Activated CD8-positive, alpha-beta memory T cell treated with anti-CD3 and anti-CD28 coated beads, Interleukin-2, amount 10 ng/mL, durations not matched to agents 7 days and 5 days (primary cell): ENCODE data around the gene ZFAND5. TPM values are rescaled to one million over a fixed set of nuclear protein-coding genes. Genes with fewer than 3 reads are reported as not detected.

Source experiments
- ATAC-seq: fragments of 150-1000 bp; cut with Tn5 transposase; one replicate; pipeline ENCODE4 v1.10.0; 2021; ENCODE audit warnings: moderate library complexity
- CTCF ChIA-PET: fragments of 350-600 bp; sonication (Branson Sonifier 250); formaldehyde crosslinking; loops from one replicate; lab custom pipeline; 2021; ENCODE audit warnings: antibody characterized with exemption; lab: Charles Lee
- DNase-seq: peaks from one replicate; pipeline ENCODE4 v3.0.0-alpha.2; 2020
- H3K27ac Mint-ChIP-seq: one replicate; pipeline ENCODE4 v1.8.0; 2021; ENCODE audit warnings: mild to moderate bottlenecking, mixed read lengths
- H3K27me3 Mint-ChIP-seq: one replicate; pipeline ENCODE4 v1.8.0; 2021; ENCODE audit warnings: mixed read lengths
- H3K36me3 Mint-ChIP-seq: one replicate; pipeline ENCODE4 v1.8.0; 2021; ENCODE audit warnings: mild to moderate bottlenecking, mixed read lengths
- H3K4me1 Mint-ChIP-seq: one replicate; pipeline ENCODE4 v1.8.0; 2021; ENCODE audit warnings: mixed read lengths
- H3K4me3 Mint-ChIP-seq: one replicate; pipeline ENCODE4 v1.8.0; 2021; ENCODE audit warnings: mild to moderate bottlenecking, moderate library complexity, mixed read lengths
- H3K9me3 Mint-ChIP-seq: one replicate; pipeline ENCODE4 v1.8.0; 2022; ENCODE audit warnings: low read depth, mixed read lengths
- total RNA-seq, 2 experiments: library from RNA; stranded (reverse); gene quantifications; one replicate each; pipeline ENCODE4 v1.2.3, GENCODE V29; 2021

ZFAND5 gene
- total RNA-seq, 2 experiments from 2014 or later, result 71.7 to 112 TPM

DNA sequence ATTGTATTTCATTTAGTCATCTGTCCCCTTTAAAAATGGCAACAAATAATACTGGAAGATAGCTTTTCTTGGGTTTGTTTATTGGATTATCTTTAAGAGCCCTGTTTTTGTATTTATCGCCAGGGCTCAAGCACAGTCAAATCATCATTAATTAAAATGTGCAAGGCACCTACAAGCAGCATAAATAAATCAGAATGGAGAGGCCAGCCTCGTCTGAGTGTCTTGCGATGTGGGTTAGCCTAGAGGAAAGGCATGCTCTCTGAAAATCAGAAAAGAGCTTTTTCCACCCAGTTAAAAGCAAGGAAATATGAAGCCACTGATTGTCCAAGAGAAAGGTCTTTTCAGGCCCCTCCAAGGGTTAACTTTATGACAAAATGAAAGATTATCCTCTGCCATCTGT is 31.8 kb downstream of the ZFAND5 start:
- CTCF ChIA-PET, result no interaction called here
- H3K27me3 Mint-ChIP-seq, result peaks cover 8% of the 10 kb centered on the region

DNA sequence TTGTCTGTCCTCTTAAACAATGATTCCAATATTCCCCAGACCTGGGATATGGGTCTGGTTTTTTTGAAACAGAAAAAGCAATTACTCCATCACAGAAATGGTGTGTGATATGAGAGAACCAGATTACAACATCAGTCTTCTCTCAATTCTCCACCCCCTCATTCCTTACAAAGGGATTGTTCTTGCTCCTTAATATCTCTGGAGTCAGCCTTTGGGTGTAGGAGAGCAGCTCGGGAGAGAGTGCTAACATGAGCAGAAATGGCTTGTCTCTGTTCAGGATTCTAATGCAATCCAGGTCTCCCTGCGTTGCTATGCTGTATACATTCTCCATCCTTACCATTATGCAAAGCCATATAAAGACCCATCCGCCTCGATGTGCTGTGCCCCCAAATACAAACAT is 32.7 kb downstream of the ZFAND5 start:
- Mint-ChIP-seq H3K4me1 (no peaks in the 10 kb centered on the region), H3K27ac (no peak overlapping the region), H3K4me3 (no peak overlapping the region), H3K9me3 (no peaks in the 10 kb centered on the region), H3K27me3 (peaks cover 8% of the 10 kb centered on the region), H3K36me3 (no peaks in the 10 kb centered on the region)
- DNase-seq (no peak), ATAC-seq (no peak)
- CTCF ChIA-PET, result no interaction called here

More for the DNA sequence above, 31.8 kb downstream of the ZFAND5 start:
- H3K36me3 Mint-ChIP-seq, result no peaks in the 10 kb centered on the region
- H3K4me3 Mint-ChIP-seq, result no peak overlapping the region
- ATAC-seq (no peak), DNase-seq (no peak)
- H3K9me3 Mint-ChIP-seq, result no peaks in the 10 kb centered on the region
- no peaks in the 10 kb centered on the region for H3K4me1 Mint-ChIP-seq
- H3K27ac Mint-ChIP-seq, result no peak overlapping the region

DNA sequence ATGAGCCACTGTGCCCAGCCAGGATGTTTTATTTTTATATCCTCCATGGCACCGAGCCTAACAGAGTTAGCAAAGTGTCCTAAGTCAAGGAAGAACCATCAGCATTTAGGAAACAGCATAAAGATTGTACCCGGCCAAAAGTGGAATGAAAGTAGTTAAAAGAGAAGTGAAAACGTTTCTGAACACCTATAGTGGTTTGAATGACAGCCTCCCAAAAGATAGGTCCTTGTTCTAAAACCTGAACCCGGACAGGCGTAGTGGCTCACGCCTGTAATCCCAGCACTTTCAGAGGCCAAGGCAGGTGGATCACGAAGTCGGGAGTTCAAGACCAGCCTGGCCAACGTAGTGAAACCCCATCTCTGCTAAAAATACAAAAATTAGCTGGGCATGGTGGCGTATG is 37.4 kb downstream of the ZFAND5 start:
- no peaks in the 10 kb centered on the region for H3K4me1 Mint-ChIP-seq
- CTCF ChIA-PET, result no interaction called here
- H3K9me3 Mint-ChIP-seq, result no peaks in the 10 kb centered on the region
- DNase-seq, result no peak
- no peak overlapping the region for H3K4me3 Mint-ChIP-seq
- H3K36me3 Mint-ChIP-seq, result no peaks in the 10 kb centered on the region
- ATAC-seq, result no peak
- no peak overlapping the region for H3K27ac Mint-ChIP-seq
- peaks cover 11% of the 10 kb centered on the region for H3K27me3 Mint-ChIP-seq

DNA sequence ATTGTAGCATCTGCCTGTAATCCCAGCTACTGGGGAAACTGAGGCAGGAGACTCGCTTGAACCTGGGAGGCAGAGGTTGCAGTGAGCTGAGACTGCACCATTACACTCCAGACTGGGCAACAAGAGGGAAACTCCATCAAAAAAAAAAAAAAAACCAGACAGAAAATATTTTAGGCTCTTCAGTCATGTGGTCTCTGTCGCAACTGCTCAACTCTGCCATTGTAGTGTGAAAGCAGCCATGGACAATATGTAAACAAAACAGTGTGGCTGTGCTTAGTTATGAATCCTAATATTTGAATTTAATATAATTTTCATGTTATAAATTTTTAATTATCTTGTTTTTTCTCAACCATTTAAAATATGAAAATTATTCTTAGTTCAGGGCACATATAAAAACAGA is 38.4 kb downstream of the ZFAND5 start:
- Mint-ChIP-seq H3K27ac (no peak overlapping the region), H3K27me3 (peaks cover 6% of the 10 kb centered on the region), H3K36me3 (no peaks in the 10 kb centered on the region), H3K9me3 (no peaks in the 10 kb centered on the region), H3K4me3 (no peak overlapping the region), H3K4me1 (no peaks in the 10 kb centered on the region)
- CTCF ChIA-PET, result no interaction called here
- DNase-seq, result no peak
- no peak for ATAC-seq

DNA sequence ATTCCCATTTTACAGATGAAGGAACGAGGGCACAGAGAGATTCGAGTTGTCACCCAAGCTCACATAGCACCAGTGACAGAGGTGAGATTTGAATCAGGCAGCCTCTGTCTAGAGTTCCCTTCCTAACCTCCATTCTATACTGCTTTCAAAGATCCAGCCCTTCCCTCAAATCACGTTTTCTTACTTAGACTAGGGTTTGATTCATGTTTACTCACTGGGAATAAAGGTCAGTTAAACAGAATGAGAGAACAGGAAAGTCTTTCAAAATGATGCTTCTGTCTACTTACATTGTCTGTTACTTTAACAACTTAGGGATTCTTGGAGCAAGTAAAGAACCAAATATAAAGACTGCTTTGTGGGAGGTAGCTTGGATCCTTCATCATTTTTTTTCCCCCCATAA is 40.0 kb downstream of the ZFAND5 start:
- CTCF ChIA-PET, result interaction anchor here (1.2 kb wide), 1 partner anchor 45 kb away, joined by 3 read pairs; no protein-coding TSS in a partner anchor
- no peak overlapping the region for H3K4me3 Mint-ChIP-seq
- ATAC-seq, result no peak
- no peaks in the 10 kb centered on the region for H3K9me3 Mint-ChIP-seq
- H3K27me3 Mint-ChIP-seq, result peaks cover 5% of the 10 kb centered on the region
- no peak for DNase-seq
- no peak overlapping the region for H3K27ac Mint-ChIP-seq
- H3K4me1 Mint-ChIP-seq, result no peaks in the 10 kb centered on the region
- H3K36me3 Mint-ChIP-seq, result no peaks in the 10 kb centered on the region

DNA sequence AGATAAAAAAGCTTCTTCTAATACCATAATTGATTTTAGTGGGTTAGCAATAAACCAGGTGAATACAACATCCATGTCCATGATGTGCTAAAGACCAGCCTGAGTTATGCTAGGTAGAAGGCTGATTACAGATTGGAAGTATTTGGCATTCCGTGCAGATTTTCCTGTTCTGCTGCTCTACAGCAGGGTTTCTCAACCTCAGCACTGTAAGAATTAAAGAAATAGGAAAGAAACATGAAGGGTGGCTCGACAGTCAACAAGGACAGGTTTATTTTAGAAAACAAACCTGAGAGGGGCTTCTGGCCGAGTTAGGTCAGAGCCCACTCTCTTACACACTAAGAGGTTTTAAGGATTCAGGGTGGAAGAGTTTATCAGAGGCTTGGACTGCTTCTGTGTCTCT is 42.3 kb downstream of the ZFAND5 start:
- Mint-ChIP-seq H3K27me3 (peaks cover 5% of the 10 kb centered on the region), H3K27ac (no peak overlapping the region), H3K9me3 (no peaks in the 10 kb centered on the region), H3K36me3 (no peaks in the 10 kb centered on the region), H3K4me3 (no peak overlapping the region), H3K4me1 (no peaks in the 10 kb centered on the region)
- CTCF ChIA-PET, result no interaction called here
- ATAC-seq (no peak), DNase-seq (no peak)

DNA sequence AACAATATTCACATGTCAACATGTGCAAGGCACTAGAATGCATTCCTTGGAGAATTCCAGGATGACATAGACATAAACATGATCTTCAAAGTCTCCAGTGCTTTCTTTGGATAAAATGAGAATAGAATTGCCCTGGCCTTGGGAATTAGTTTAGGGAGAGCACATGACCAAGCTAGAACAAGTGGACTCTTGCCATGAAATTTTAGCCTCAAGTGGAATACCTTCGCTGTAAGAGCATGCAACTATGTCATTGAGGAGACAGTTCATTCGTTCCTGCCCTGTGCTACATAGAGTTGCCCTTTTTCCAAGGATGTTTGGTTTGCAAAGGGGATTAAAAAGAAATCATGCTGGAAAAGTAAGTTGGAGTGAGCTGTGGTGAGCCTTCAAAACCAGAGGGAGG is 42.7 kb downstream of the ZFAND5 start:
- H3K27me3 Mint-ChIP-seq, result peaks cover 5% of the 10 kb centered on the region
- H3K27ac Mint-ChIP-seq, result no peak overlapping the region
- CTCF ChIA-PET, result no interaction called here
- H3K9me3 Mint-ChIP-seq, result no peaks in the 10 kb centered on the region
- no peak overlapping the region for H3K4me3 Mint-ChIP-seq
- H3K4me1 Mint-ChIP-seq, result no peaks in the 10 kb centered on the region
- no peak for DNase-seq
- no peak for ATAC-seq
- no peaks in the 10 kb centered on the region for H3K36me3 Mint-ChIP-seq

DNA sequence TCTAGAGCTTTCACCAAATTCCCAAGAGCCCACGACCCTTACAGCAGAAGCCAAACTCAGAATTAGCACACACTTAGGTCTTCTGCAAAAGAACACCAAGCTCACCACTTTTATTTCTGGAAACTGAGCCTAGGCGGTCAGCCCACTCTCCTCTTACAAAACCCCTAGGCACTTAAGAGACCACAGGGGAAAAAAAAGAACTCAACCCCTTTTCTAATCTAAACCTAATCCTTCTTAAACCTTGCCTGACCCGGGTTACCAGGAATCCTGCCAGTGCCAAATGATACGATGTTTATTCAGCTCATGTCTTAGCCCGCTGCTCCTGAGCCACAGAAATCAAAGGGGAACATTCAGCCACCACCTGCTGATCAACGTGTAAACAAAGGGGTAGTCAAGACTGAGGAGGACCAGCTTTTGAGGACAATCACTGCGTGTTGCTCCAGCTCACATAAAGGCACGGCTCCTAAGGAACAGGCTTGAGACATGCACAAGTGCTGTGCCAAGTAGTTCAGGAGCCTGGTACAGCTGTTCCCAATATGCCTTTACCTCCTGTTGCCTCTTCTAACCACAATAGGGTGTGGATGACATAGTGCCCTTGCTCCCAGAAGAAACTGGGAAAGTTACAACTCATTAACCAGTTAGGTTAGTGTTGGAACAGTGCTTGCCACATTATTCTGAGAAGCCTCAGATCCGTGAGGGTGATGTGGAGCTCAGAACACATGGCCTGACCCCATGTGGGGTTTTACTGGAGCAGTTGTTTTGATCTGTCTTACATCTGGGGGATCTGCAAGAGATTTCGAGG is 49.3 kb downstream of the ZFAND5 start:
- DNase-seq (no peak), ATAC-seq (no peak)
- Mint-ChIP-seq H3K27ac (no peak overlapping the region), H3K9me3 (no peaks in the 10 kb centered on the region), H3K36me3 (no peaks in the 10 kb centered on the region), H3K4me1 (no peaks in the 10 kb centered on the region), H3K27me3 (peaks cover 2% of the 10 kb centered on the region), H3K4me3 (no peak overlapping the region)
- CTCF ChIA-PET, result interaction anchor here (1.1 to 1.9 kb wide), 2 partner anchors 19 to 35 kb away, joined by 4 to 6 read pairs; no protein-coding TSS in a partner anchor

DNA sequence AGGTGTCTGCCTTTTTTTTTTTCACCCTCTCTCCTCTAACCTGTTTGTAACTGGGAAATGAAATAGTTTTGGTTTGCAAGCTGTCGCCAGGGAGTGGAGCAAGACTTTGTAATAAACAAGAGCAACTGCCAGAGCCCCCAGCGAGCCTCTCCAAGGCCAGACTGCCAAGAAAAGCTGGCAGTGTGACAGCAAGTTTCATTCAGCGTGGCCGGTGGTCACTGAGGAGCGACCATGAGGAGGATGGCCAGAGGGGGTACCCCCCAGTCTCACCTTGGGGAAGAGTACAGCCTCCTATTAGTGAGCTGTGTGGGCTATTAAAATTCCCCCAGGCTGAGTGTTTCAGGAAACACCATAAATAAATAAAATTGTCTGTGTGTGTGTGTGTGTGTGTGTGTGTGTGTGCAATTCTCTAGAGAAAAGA is 49.9 kb downstream of the ZFAND5 start:
- no peak overlapping the region for H3K27ac Mint-ChIP-seq
- ATAC-seq (no peak), DNase-seq (no peak)
- CTCF ChIA-PET, result interaction anchor here (1.1 to 1.9 kb wide), 2 partner anchors 20 to 34 kb away, joined by 4 to 6 read pairs; no protein-coding TSS in a partner anchor
- H3K27me3 Mint-ChIP-seq, result peaks cover 2% of the 10 kb centered on the region
- no peaks in the 10 kb centered on the region for H3K36me3 Mint-ChIP-seq
- H3K4me3 Mint-ChIP-seq, result no peak overlapping the region
- H3K4me1 Mint-ChIP-seq, result no peaks in the 10 kb centered on the region
- H3K9me3 Mint-ChIP-seq, result no peaks in the 10 kb centered on the region

DNA sequence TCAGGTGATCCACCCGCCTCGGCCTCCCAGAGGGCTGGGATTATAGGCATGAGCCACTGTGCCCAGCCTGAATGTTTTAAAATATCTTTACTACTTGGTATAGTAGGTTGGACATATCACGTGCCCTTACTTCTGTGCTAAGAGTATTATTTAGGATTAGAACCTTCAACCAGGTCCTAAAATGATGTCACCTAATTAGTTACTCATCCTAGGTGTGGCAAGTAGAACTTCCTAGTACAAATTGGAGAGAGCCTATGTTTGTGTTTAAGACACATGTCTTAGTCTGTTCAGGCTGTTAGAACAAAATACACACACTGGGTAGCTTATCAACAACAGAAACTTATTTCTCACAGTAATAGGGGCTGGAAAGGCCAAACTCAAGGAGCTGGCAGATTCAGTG is 51.5 kb downstream of the ZFAND5 start:
- ATAC-seq, result no peak
- no peaks in the 10 kb centered on the region for H3K4me1 Mint-ChIP-seq

DNA sequence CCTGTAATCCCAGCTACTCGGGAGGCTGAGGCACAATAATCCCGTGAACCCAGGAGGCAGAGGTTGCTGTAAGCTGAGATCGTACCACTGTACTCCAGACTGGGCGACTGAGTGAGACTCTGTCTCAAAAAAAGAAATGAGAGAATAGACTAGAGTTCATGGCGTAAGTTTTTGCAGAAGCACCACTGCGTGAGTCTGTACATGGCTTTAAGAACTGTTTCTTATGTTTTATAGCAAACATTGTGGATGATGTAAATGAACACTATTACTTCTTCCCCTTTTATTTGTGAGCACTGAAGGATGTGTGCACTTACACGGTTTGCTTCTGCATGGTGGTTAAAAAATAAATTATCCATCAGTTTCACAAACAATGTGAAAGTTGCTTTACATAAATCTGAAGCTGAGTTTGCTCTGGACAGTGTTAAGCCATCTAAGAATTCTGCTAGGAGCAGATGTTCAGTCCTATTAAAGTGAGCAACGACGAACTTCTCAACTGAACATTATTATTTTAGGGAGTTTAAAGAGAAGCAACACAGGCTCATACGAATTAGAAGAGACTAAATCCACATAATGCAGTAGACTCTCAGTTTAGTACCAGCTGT is 52.5 kb downstream of the ZFAND5 start:
- Mint-ChIP-seq H3K9me3 (no peaks in the 10 kb centered on the region), H3K4me1 (no peaks in the 10 kb centered on the region), H3K4me3 (no peak overlapping the region), H3K27me3 (peaks cover 2% of the 10 kb centered on the region), H3K27ac (no peak overlapping the region), H3K36me3 (no peaks in the 10 kb centered on the region)
- ATAC-seq, result no peak
- DNase-seq, result no peak
- CTCF ChIA-PET, result no interaction called here

More for the DNA sequence above, 51.5 kb downstream of the ZFAND5 start:
- H3K27me3 Mint-ChIP-seq, result peaks cover 2% of the 10 kb centered on the region
- H3K27ac Mint-ChIP-seq, result no peak overlapping the region
- no peaks in the 10 kb centered on the region for H3K36me3 Mint-ChIP-seq
- CTCF ChIA-PET, result no interaction called here
- no peak for DNase-seq
- no peak overlapping the region for H3K4me3 Mint-ChIP-seq
- no peaks in the 10 kb centered on the region for H3K9me3 Mint-ChIP-seq

DNA sequence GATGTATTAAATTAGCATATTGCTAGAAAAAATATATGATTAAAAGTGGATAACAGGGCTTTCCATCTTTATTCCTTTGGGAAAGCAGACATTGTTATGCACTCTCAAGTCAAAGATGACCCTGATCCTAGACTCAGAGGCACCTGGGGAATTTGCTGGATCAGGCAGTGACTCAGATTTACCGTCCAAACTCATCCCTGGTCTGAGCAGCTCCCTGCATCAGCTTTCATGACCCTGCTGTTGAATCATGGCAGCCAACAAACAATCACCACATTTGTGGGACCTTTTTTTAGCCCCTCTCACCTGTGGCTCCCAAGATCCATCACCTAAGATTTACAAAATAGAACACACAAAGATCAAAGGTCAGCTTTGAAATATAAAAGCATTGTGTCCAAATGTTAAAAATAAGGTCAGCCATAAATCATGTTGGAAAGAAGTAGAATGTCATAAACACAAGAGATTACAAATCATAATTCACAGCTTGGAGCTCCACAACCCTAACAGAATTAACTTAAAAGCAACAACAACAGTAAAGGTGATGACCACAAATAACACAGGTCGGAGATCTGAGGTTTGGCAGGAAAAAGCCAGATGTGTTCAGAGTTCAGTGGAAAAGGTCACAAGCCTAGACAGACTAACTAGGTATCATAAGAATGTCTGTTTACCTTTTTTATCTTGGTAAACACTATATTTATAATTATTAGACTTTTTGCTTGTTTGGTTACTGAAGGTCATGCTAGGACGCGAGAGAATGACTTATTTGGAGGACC is 55.5 kb downstream of the ZFAND5 start:
- H3K27ac Mint-ChIP-seq, result no peak overlapping the region
- no peaks in the 10 kb centered on the region for H3K36me3 Mint-ChIP-seq
- CTCF ChIA-PET, result interaction anchor here (0.7 to 0.8 kb wide), 2 partner anchors 11 to 322 kb away, joined by 3 read pairs; no protein-coding TSS in a partner anchor
- no peaks in the 10 kb centered on the region for H3K4me1 Mint-ChIP-seq
- ATAC-seq, result no peak
- no peaks in the 10 kb centered on the region for H3K27me3 Mint-ChIP-seq
- no peaks in the 10 kb centered on the region for H3K9me3 Mint-ChIP-seq
- H3K4me3 Mint-ChIP-seq, result no peak overlapping the region
- DNase-seq, result no peak

DNA sequence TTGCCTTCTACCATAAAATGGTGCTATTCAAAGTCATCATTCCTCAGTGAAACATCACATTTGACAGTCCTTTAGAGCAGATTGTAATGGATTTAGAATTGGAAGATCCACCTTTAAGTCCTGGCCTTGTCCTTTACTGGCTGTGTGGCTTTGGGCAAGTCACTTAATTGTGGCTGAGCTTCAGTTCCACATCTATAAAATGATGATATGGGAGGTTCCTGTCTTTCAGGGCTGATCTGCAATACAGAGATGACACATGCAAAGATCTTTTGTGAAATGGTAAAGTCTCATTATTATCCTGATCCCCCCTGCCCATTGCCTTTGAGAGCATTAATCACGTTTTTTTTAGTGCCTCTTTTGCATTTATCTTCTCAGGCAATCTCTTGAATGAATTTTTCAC is 58.2 kb downstream of the ZFAND5 start:
- CTCF ChIA-PET, result no interaction called here
- no peaks in the 10 kb centered on the region for H3K36me3 Mint-ChIP-seq
- H3K27ac Mint-ChIP-seq, result no peak overlapping the region
- DNase-seq, result no peak
- no peaks in the 10 kb centered on the region for H3K9me3 Mint-ChIP-seq
- no peaks in the 10 kb centered on the region for H3K27me3 Mint-ChIP-seq
- no peaks in the 10 kb centered on the region for H3K4me1 Mint-ChIP-seq
- ATAC-seq, result no peak
- no peak overlapping the region for H3K4me3 Mint-ChIP-seq
